ENCODE data around the gene FBXW8. TPM values are rescaled to one million over a fixed set of nuclear protein-coding genes. Genes with fewer than 3 reads are reported as not detected.

FBXW8 gene
- total RNA-seq, 5 donors from 2014 or later (not counting 1 experiment from before 2014, with no cell fraction given), result 10.7 to 17.9 (median 13.0) TPM

DNA sequence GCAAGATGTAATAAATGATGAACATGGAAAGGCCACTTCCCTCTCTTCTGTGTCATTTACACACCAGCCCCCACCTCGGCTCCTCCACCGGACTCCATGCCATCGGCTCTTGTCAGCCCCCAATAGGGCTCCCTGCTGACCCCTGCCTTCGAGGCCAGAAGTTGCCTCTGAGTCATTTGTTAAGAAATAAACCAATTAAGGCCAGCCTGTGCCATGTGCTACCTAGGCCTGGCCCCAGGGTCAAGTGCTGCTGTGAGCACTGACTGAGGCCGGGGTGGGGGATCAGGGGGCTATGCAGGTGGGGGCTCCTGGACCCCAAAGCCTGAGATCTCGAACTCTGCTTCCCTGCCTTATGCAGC is 135.2 kb downstream of the FBXW8 start:
- no peak overlapping the region for H3K27ac Mint-ChIP-seq
- H3K4me3 Mint-ChIP-seq, result no peak overlapping the region
- Histone ChIP-seq H3K36me3 (ENCODE audit: control insufficient read depth in 2 of 2, extremely low read depth in 1 of 2, insufficient read depth in 1 of 2, low read length in 1 of 2) (no peaks in the 10 kb centered on the region), H3K27me3 (replicated peaks in 1 of 2; ENCODE audit: control insufficient read depth in 2 of 2, extremely low read depth in 1 of 2, insufficient read depth in 2 of 2, low read length in 1 of 2) (no peaks in the 10 kb centered on the region), H3K4me1 (ENCODE audit: control insufficient read depth in 1 of 2, extremely low read depth in 1 of 2, insufficient read depth in 2 of 2, low read length in 2 of 2) (peaks cover 0 to 3% of the 10 kb centered on the region in 2 experiments), H3K27ac (ENCODE audit: low read length) (no peak overlapping the region), H3K9me3 (no peaks in the 10 kb centered on the region), H3K4me3 (ENCODE audit: control insufficient read depth in 1 of 2, extremely low read depth in 1 of 2, low read length in 1 of 2) (no peak overlapping the region)
- H3K4me1 Mint-ChIP-seq, result no peaks in the 10 kb centered on the region
- no peak for ATAC-seq (replicated peaks in 1 of 4)
- no peaks in the 10 kb centered on the region for H3K36me3 Mint-ChIP-seq
- no peak for DNase-seq
- ChIA-PET POLR2A (no interaction called here), CTCF (no interaction called here)
- WGBS (ENCODE audit: insufficient coverage), result 78% methylated on average over 6 of the region's 6 CpGs
- H3K27me3 Mint-ChIP-seq, result no peaks in the 10 kb centered on the region
- no peaks in the 10 kb centered on the region for H3K9me3 Mint-ChIP-seq

DNA sequence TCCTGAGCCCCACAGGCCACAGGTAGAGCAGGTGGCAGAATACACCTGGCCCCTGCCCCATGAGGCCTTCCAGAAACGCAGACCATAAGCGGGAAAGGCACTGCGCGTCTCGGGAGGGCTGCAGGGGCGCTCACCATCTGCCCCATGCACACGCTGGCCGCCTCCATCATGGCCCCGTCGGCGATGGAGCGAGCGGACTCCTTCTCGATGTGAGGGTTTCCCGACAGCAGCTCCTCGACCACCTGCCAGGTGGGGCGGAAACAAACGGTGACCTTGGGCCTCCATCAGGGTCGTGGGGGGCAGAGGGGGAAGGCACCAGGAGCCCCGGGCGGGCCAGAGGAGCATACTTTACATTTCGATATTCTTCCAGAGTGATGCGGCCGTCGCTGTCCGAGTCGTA is 135.7 kb downstream of the FBXW8 start:
- no peaks in the 10 kb centered on the region for H3K36me3 ChIP-seq (ENCODE audit: control insufficient read depth in 2 of 2, extremely low read depth in 1 of 2, insufficient read depth in 1 of 2, low read length in 1 of 2)
- H3K9me3 ChIP-seq, result no peaks in the 10 kb centered on the region
- ATAC-seq (replicated peaks in 1 of 4) (no peak), DNase-seq (no peak)
- Mint-ChIP-seq H3K27me3 (no peaks in the 10 kb centered on the region), H3K27ac (no peak overlapping the region), H3K36me3 (no peaks in the 10 kb centered on the region), H3K9me3 (no peaks in the 10 kb centered on the region), H3K4me3 (no peak overlapping the region), H3K4me1 (no peaks in the 10 kb centered on the region)
- no peak overlapping the region for H3K4me3 ChIP-seq (ENCODE audit: control insufficient read depth in 1 of 2, extremely low read depth in 1 of 2, low read length in 1 of 2)
- ChIA-PET POLR2A (no interaction called here), CTCF (no interaction called here)
- 89% methylated on average over 19 of the region's 27 CpGs for WGBS (ENCODE audit: insufficient coverage)
- no peak overlapping the region for H3K27ac ChIP-seq (ENCODE audit: low read length)
- H3K27me3 ChIP-seq (replicated peaks in 1 of 2; ENCODE audit: control insufficient read depth in 2 of 2, extremely low read depth in 1 of 2, insufficient read depth in 2 of 2, low read length in 1 of 2), result no peaks in the 10 kb centered on the region
- H3K4me1 ChIP-seq (ENCODE audit: control insufficient read depth in 1 of 2, extremely low read depth in 1 of 2, insufficient read depth in 2 of 2, low read length in 2 of 2), result peaks cover 0 to 8% of the 10 kb centered on the region in 2 experiments

DNA sequence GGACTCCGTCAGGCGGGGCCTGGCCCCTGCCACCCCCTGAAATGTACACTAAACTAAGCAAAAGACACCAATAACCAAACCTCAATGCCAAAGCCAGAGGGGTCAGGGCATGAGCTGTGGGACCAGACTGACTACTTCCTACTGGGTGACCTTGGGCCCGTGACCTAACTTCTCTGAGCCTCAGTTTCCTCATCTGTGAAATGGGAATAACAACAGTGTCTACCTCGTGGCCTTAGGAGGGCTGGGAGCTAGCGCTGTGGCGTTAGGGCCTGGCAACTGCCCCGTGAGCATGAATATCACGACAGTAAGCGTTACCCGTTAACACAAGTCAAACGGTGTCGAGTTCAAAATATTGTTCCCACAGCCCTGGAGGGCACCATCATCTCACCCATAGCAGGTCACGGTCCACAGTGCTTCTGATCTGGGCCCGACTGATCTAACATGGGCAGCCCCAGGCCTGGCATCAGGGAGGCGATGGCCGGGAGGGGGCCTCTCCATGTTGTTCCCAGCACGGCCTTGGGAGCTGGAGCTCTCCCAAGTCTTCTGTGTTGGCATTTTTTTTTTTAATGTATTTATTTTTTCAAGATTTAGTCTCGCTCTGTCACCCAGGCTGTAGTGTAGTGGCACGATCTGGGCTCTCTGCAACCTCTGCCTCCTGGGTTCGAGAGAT is 136.2 kb downstream of the FBXW8 start:
- H3K36me3 Mint-ChIP-seq, result no peaks in the 10 kb centered on the region
- H3K27me3 Mint-ChIP-seq, result no peaks in the 10 kb centered on the region
- H3K27ac Mint-ChIP-seq, result no peak overlapping the region
- CTCF ChIA-PET, result no interaction called here
- DNase-seq (no peak), ATAC-seq (replicated peaks in 1 of 4) (no peak)
- WGBS (ENCODE audit: insufficient coverage), result 93% methylated on average over 12 of the region's 20 CpGs
- H3K9me3 ChIP-seq, result no peaks in the 10 kb centered on the region
- POLR2A ChIA-PET, result no interaction called here
- H3K4me1 ChIP-seq (ENCODE audit: control insufficient read depth in 1 of 2, extremely low read depth in 1 of 2, insufficient read depth in 2 of 2, low read length in 2 of 2), result peaks cover 0 to 13% of the 10 kb centered on the region in 2 experiments
- no peak overlapping the region for H3K4me3 Mint-ChIP-seq
- H3K27me3 ChIP-seq (replicated peaks in 1 of 2; ENCODE audit: control insufficient read depth in 2 of 2, extremely low read depth in 1 of 2, insufficient read depth in 2 of 2, low read length in 1 of 2), result no peaks in the 10 kb centered on the region
- H3K27ac ChIP-seq (ENCODE audit: low read length), result no peak overlapping the region
- no peaks in the 10 kb centered on the region for H3K36me3 ChIP-seq (ENCODE audit: control insufficient read depth in 2 of 2, extremely low read depth in 1 of 2, insufficient read depth in 1 of 2, low read length in 1 of 2)
- no peaks in the 10 kb centered on the region for H3K9me3 Mint-ChIP-seq
- H3K4me3 ChIP-seq (ENCODE audit: control insufficient read depth in 1 of 2, extremely low read depth in 1 of 2, low read length in 1 of 2), result no peak overlapping the region
- H3K4me1 Mint-ChIP-seq, result no peaks in the 10 kb centered on the region

DNA sequence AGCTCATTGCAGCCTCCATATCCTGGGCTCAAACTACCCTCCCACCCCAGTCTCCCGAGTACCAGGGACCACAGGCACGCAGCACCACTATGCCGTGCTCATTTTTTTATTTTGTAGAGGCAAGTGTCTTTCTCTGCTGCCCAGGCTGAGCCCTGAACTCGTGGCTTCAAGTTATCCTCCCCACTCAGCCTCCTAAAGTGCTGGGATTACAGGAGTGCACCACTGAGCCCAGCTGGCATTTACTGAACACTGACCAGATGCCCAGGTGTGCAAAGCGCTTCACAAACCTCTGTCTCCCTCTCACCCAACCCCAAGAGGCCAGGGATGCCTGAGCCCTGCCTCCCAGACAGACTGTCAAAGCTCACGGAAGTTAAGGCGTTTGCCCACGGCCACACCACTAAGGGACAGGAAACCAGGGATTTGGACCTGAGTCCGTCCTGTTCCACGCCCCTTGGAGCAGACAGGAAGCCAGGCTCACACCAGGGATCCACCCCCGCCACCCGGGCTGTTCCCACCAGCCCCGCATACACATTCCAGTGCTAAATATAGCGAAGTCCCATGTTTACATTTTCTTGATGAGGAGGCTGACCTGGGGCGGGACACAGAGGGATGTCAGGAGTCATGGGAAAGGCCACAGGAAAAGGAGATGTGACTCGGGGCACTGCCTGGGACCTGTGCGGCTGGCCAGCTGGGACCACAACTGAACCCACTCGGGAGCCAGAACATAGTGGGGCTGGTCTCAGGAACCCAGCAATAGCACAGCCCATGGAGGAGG is 137.2 kb downstream of the FBXW8 start:
- 91% methylated on average over 14 of the region's 18 CpGs for WGBS (ENCODE audit: insufficient coverage)
- Histone ChIP-seq H3K9me3 (no peaks in the 10 kb centered on the region), H3K27me3 (replicated peaks in 1 of 2; ENCODE audit: control insufficient read depth in 2 of 2, extremely low read depth in 1 of 2, insufficient read depth in 2 of 2, low read length in 1 of 2) (no peaks in the 10 kb centered on the region), H3K4me3 (ENCODE audit: control insufficient read depth in 1 of 2, extremely low read depth in 1 of 2, low read length in 1 of 2) (no peak overlapping the region), H3K27ac (ENCODE audit: low read length) (no peak overlapping the region), H3K36me3 (ENCODE audit: control insufficient read depth in 2 of 2, extremely low read depth in 1 of 2, insufficient read depth in 1 of 2, low read length in 1 of 2) (no peaks in the 10 kb centered on the region), H3K4me1 (ENCODE audit: control insufficient read depth in 1 of 2, extremely low read depth in 1 of 2, insufficient read depth in 2 of 2, low read length in 2 of 2) (peaks cover 0 to 14% of the 10 kb centered on the region in 2 experiments)
- no peaks in the 10 kb centered on the region for H3K9me3 Mint-ChIP-seq
- no peaks in the 10 kb centered on the region for H3K4me1 Mint-ChIP-seq
- H3K27me3 Mint-ChIP-seq, result no peaks in the 10 kb centered on the region
- no peaks in the 10 kb centered on the region for H3K36me3 Mint-ChIP-seq
- no peak overlapping the region for H3K4me3 Mint-ChIP-seq
- ATAC-seq (replicated peaks in 1 of 4) (no peak), DNase-seq (no peak)
- no peak overlapping the region for H3K27ac Mint-ChIP-seq
- POLR2A ChIA-PET, result no interaction called here
- CTCF ChIA-PET, result no interaction called here

DNA sequence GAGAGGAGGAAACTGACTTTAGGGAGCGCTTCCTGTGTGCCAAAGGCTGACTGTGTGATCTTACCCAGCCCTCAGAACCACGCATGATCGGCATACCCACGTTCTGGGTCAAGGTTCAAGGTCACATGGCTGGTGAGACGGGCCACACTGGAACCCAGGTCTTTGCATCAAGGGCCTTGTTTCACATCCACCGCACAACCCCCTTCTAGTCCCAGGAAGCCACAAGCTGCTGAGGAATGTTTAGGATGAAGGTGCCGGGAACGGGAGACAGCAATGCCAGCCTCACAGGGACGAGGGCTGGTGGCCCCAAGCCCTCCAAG is 137.8 kb downstream of the FBXW8 start:
- WGBS (ENCODE audit: insufficient coverage), result 66% methylated on average over 4 of the region's 9 CpGs
- no peak overlapping the region for H3K27ac ChIP-seq (ENCODE audit: low read length)
- POLR2A ChIA-PET, result no interaction called here

DNA sequence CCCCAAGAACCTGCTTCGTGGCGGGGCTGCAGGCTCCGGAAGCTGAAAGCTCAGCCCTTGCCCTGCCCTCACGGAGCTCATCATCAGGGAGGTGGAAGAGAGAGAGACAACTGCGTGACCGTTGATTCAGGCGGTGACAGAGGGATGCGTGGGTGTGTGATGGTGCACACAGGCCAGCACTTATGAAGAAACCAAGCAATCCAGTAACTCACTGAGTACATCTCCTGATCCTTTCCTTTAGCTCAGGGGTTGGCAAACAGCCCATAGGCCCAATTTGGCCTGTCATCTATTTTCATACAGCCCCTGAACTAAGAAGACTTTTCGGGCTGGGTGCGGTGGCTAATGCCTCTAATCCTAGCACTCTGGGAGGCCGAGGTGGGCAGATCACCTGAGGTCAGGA is 138.5 kb downstream of the FBXW8 start:
- DNase-seq, result no peak
- Histone ChIP-seq H3K4me1 (ENCODE audit: control insufficient read depth in 1 of 2, extremely low read depth in 1 of 2, insufficient read depth in 2 of 2, low read length in 2 of 2) (peaks cover 0 to 14% of the 10 kb centered on the region in 2 experiments), H3K9me3 (no peaks in the 10 kb centered on the region), H3K36me3 (ENCODE audit: control insufficient read depth in 2 of 2, extremely low read depth in 1 of 2, insufficient read depth in 1 of 2, low read length in 1 of 2) (no peaks in the 10 kb centered on the region), H3K27me3 (replicated peaks in 1 of 2; ENCODE audit: control insufficient read depth in 2 of 2, extremely low read depth in 1 of 2, insufficient read depth in 2 of 2, low read length in 1 of 2) (no peaks in the 10 kb centered on the region), H3K27ac (ENCODE audit: low read length) (no peak overlapping the region), H3K4me3 (ENCODE audit: control insufficient read depth in 1 of 2, extremely low read depth in 1 of 2, low read length in 1 of 2) (no peak overlapping the region)
- H3K27ac Mint-ChIP-seq, result no peak overlapping the region
- ATAC-seq (replicated peaks in 1 of 4), result no peak
- ChIA-PET POLR2A (no interaction called here), CTCF (no interaction called here)
- H3K4me1 Mint-ChIP-seq, result no peaks in the 10 kb centered on the region
- no peaks in the 10 kb centered on the region for H3K27me3 Mint-ChIP-seq
- no peaks in the 10 kb centered on the region for H3K9me3 Mint-ChIP-seq
- H3K36me3 Mint-ChIP-seq, result no peaks in the 10 kb centered on the region
- H3K4me3 Mint-ChIP-seq, result no peak overlapping the region
- 94% methylated on average over 5 of the region's 11 CpGs for WGBS (ENCODE audit: insufficient coverage)

More for the DNA sequence above, 137.8 kb downstream of the FBXW8 start:
- no peaks in the 10 kb centered on the region for H3K9me3 ChIP-seq
- no peaks in the 10 kb centered on the region for H3K36me3 ChIP-seq (ENCODE audit: control insufficient read depth in 2 of 2, extremely low read depth in 1 of 2, insufficient read depth in 1 of 2, low read length in 1 of 2)
- no peaks in the 10 kb centered on the region for H3K27me3 ChIP-seq (replicated peaks in 1 of 2; ENCODE audit: control insufficient read depth in 2 of 2, extremely low read depth in 1 of 2, insufficient read depth in 2 of 2, low read length in 1 of 2)
- no peak for ATAC-seq (replicated peaks in 1 of 4)
- Mint-ChIP-seq H3K4me1 (no peaks in the 10 kb centered on the region), H3K9me3 (no peaks in the 10 kb centered on the region), H3K36me3 (no peaks in the 10 kb centered on the region), H3K4me3 (no peak overlapping the region), H3K27me3 (no peaks in the 10 kb centered on the region), H3K27ac (no peak overlapping the region)
- DNase-seq, result no peak
- CTCF ChIA-PET, result no interaction called here
- H3K4me3 ChIP-seq (ENCODE audit: control insufficient read depth in 1 of 2, extremely low read depth in 1 of 2, low read length in 1 of 2), result no peak overlapping the region
- peaks cover 0 to 14% of the 10 kb centered on the region in 2 experiments for H3K4me1 ChIP-seq (ENCODE audit: control insufficient read depth in 1 of 2, extremely low read depth in 1 of 2, insufficient read depth in 2 of 2, low read length in 2 of 2)

Data from T-cell (primary cell).